ENCODE measurements around the gene MEOX2.

DNA sequence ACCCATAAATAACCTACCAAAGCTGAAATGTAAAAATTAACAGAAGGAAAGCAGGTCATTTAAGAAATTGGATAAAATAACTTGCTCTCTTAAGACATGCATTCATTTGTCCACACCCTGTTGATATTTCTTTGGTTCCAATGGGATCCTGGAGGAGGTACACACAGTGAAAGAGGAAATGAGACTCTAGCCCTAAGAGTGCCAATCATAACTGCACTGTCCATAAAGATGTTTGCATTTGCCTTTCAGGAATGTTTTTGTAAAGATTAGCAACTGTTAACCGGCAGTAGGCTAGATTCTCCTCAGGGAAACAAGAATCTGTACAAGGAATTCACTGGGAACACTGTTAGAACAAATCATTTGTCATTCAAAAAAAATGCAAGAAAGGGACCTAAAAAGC is 61.0 kb downstream of the MEOX2 start:
- TF ChIP-seq, protein P1, sequence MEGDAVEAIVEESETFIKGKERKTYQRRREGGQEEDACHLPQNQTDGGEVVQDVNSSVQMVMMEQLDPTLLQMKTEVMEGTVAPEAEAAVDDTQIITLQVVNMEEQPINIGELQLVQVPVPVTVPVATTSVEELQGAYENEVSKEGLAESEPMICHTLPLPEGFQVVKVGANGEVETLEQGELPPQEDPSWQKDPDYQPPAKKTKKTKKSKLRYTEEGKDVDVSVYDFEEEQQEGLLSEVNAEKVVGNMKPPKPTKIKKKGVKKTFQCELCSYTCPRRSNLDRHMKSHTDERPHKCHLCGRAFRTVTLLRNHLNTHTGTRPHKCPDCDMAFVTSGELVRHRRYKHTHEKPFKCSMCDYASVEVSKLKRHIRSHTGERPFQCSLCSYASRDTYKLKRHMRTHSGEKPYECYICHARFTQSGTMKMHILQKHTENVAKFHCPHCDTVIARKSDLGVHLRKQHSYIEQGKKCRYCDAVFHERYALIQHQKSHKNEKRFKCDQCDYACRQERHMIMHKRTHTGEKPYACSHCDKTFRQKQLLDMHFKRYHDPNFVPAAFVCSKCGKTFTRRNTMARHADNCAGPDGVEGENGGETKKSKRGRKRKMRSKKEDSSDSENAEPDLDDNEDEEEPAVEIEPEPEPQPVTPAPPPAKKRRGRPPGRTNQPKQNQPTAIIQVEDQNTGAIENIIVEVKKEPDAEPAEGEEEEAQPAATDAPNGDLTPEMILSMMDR (IDR thresholded peaks at IDR 0.05; ENCODE audit: low read depth, low read length) = no peak
- TF ChIP-seq MYC (IDR thresholded peaks at IDR 0.05; ENCODE audit: low read depth, low read length) = no peak
- TF ChIP-seq, protein P2, sequence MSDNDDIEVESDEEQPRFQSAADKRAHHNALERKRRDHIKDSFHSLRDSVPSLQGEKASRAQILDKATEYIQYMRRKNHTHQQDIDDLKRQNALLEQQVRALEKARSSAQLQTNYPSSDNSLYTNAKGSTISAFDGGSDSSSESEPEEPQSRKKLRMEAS (IDR thresholded peaks at IDR 0.05; ENCODE audit: low read depth, low read length) = no peak
- no peak for TF ChIP-seq POLR2A (IDR thresholded peaks at IDR 0.05; ENCODE audit: extremely low read depth, insufficient read length)

Measured in NB4 (cell line).